ENCODE results near the gene SACM1L.

SACM1L gene

GRCh38 chr3:45688882-45689786, at the start of gene SACM1L:
Gene SACM1L, plus strand, starts transcription at chr3:45689396. Its CDS starts 70 bp downstream, at chr3:45689466.
- DNase-seq, result peak; percentile 94

GRCh38 chr3:45640091-45640507, 49.1 kb upstream of the SACM1L start:
- no peak for DNase-seq

- no peak for DNase-seq
Measured at GRCh38 chr3:45640724-45641361, 48.4 kb upstream of the SACM1L start.

GRCh38 chr3:45641756-45642155, 47.4 kb upstream of the SACM1L start:
- no peak for DNase-seq

- DNase-seq, result no peak
Measured at GRCh38 chr3:45642731-45643152, 46.5 kb upstream of the SACM1L start.

GRCh38 chr3:45644063-45644790, 45.0 kb upstream of the SACM1L start:
- no peak for DNase-seq

GRCh38 chr3:45644791-45645201, 44.4 kb upstream of the SACM1L start:
- DNase-seq, result no peak

- DNase-seq, result no peak
Measured at GRCh38 chr3:45646051-45646585, 43.1 kb upstream of the SACM1L start.

- DNase-seq, result no peak
Measured at GRCh38 chr3:45647148-45647619, 42.0 kb upstream of the SACM1L start.

GRCh38 chr3:45653205-45653604, 36.0 kb upstream of the SACM1L start:
- no peak for DNase-seq

- DNase-seq, result no peak
Measured at GRCh38 chr3:45654397-45654944, 34.7 kb upstream of the SACM1L start.

- no peak for DNase-seq
Measured at GRCh38 chr3:45655906-45656305, 33.3 kb upstream of the SACM1L start.

GRCh38 chr3:45656575-45657363, 32.4 kb upstream of the SACM1L start:
- DNase-seq, result peak; percentile 79

- no peak for DNase-seq
Measured at GRCh38 chr3:45657853-45658252, 31.3 kb upstream of the SACM1L start.

- DNase-seq, result peak; percentile 26
Measured at GRCh38 chr3:45659661-45660566, 29.3 kb upstream of the SACM1L start.

- no peak for DNase-seq
Measured at GRCh38 chr3:45660567-45660901, 28.7 kb upstream of the SACM1L start.

- no peak for DNase-seq
Measured at GRCh38 chr3:45664578-45664977, 24.6 kb upstream of the SACM1L start.

GRCh38 chr3:45665101-45665572, 24.1 kb upstream of the SACM1L start:
- DNase-seq, result peak; percentile 38

GRCh38 chr3:45666757-45667431, 22.3 kb upstream of the SACM1L start:
- DNase-seq, result no peak

GRCh38 chr3:45667569-45667934, 21.6 kb upstream of the SACM1L start:
- DNase-seq, result no peak
